ENCODE measurements around the gene SNX19. TPM values are rescaled to one million over a fixed set of nuclear protein-coding genes. Genes with fewer than 3 reads are reported as not detected.

SNX19 gene
- polyA plus RNA-seq, 1 of the 3 experiments (the other 2 are of a cell fraction): 16.6 TPM

GRCh38 chr11:130940706-130941105 is 24.4 kb upstream of the SNX19 start (continued):
- TF ChIP-seq PBX3 (IDR thresholded peaks at IDR 0.05) (no peak), RAD21 (IDR thresholded peaks at IDR 0.05; ENCODE audit: low read length) (no peak), POLR2AphosphoS5 (IDR thresholded peaks at IDR 0.05; ENCODE audit: low read depth, low read length) (no peak), RCOR1 (IDR thresholded peaks at IDR 0.05; ENCODE audit: low read length) (no peak), MXI1 (IDR thresholded peaks at IDR 0.05; ENCODE audit: low read depth, low read length) (no peak)

- Histone ChIP-seq H3K4me2 (no peak overlapping the region), H3K9me2 (no peaks in the 10 kb centered on the region), H3K27ac (ENCODE audit: low read depth in 2 of 2, low read length in 1 of 2) (no peak overlapping the region), H3F3A (replicated peaks; ENCODE audit: insufficient read depth) (no peaks in the 10 kb centered on the region), H3K4me3 (ENCODE audit: low read depth in 2 of 2, low read length in 1 of 2) (no peak overlapping the region), H3K27me3 (ENCODE audit: insufficient read depth) (no peaks in the 10 kb centered on the region), H3K4me1 (ENCODE audit: control insufficient read depth in 1 of 2, insufficient read depth in 2 of 2, low read depth in 1 of 2, low read length in 1 of 2) (no peaks in the 10 kb centered on the region), H4K20me1 (ENCODE audit: insufficient read depth) (no peaks in the 10 kb centered on the region), H3K9me3 (no peaks in the 10 kb centered on the region), H3K79me2 (ENCODE audit: insufficient read depth) (no peaks in the 10 kb centered on the region), H2AFZ (ENCODE audit: low read depth) (no peak overlapping the region), H3K36me3 (replicated peaks in 1 of 2; ENCODE audit: control insufficient read depth in 1 of 2, insufficient read depth in 2 of 2, low read length in 1 of 2) (no peaks in the 10 kb centered on the region), H3K9ac (no peak overlapping the region)
- DNase-seq: no peak
- 42% methylated on average over 2 of the region's 2 CpGs for WGBS (ENCODE audit: low lambda C conversion rate)
- ChIA-PET CTCF (interaction anchor here (2.1 kb wide), 1 partner anchor 21 kb away, joined by 7 read pairs; the partner anchor contains the start of gene SNX19), POLR2A (no interaction called here)
- TF ChIP-seq YY1 (IDR thresholded peaks at IDR 0.05; ENCODE audit: low read depth) (no peak), MEF2A (IDR thresholded peaks at IDR 0.05; ENCODE audit: borderline replicate concordance, low read depth) (no peak)
Observed at GRCh38 chr11:130937051-130937450, 20.8 kb upstream of the SNX19 start.

GRCh38 chr11:130932086-130932712 is 15.9 kb upstream of the SNX19 start:
- Histone ChIP-seq H3K27me3 (ENCODE audit: insufficient read depth) (no peaks in the 10 kb centered on the region), H3K4me3 (ENCODE audit: low read depth in 2 of 2, low read length in 1 of 2) (no peak overlapping the region), H3K79me2 (ENCODE audit: insufficient read depth) (no peaks in the 10 kb centered on the region), H3K9ac (no peak overlapping the region), H3F3A (replicated peaks; ENCODE audit: insufficient read depth) (no peaks in the 10 kb centered on the region), H3K27ac (ENCODE audit: low read depth in 2 of 2, low read length in 1 of 2) (no peak overlapping the region), H3K9me2 (no peaks in the 10 kb centered on the region), H3K9me3 (no peaks in the 10 kb centered on the region), H3K4me2 (no peak overlapping the region), H3K36me3 (replicated peaks in 1 of 2; ENCODE audit: control insufficient read depth in 1 of 2, insufficient read depth in 2 of 2, low read length in 1 of 2) (no peaks in the 10 kb centered on the region), H2AFZ (ENCODE audit: low read depth) (no peak overlapping the region), H4K20me1 (ENCODE audit: insufficient read depth) (no peaks in the 10 kb centered on the region), H3K4me1 (ENCODE audit: control insufficient read depth in 1 of 2, insufficient read depth in 2 of 2, low read depth in 1 of 2, low read length in 1 of 2) (no peaks in the 10 kb centered on the region)
- WGBS (ENCODE audit: low lambda C conversion rate): 37% methylated on average over 4 of the region's 5 CpGs
- ChIA-PET CTCF (interaction anchor here (1.0 to 2.6 kb wide), 3 partner anchors 8 to 742 kb away, joined by 3 to 10 read pairs (median 6); partner anchors contain the start of gene SNX19), POLR2A (no interaction called here)
- DNase-seq: no peak
- TF ChIP-seq CTCF (IDR thresholded peaks at IDR 0.05) (no peak), EZH2phosphoT487 (IDR thresholded peaks at IDR 0.05; ENCODE audit: borderline replicate concordance, low read depth) (no peak), EP300 (IDR thresholded peaks at IDR 0.05; ENCODE audit: borderline replicate concordance in 1 of 2, low read depth in 1 of 2, low read length in 1 of 2) (no peak), JUND (IDR thresholded peaks at IDR 0.05) (no peak), SMC3 (IDR thresholded peaks at IDR 0.05; ENCODE audit: low read depth, low read length) (no peak), GABPA (IDR thresholded peaks at IDR 0.05; ENCODE audit: low read depth) (no peak), FOXJ3 (CRISPR knock-in tag; IDR thresholded peaks at IDR 0.05) (no peak), RXRA (IDR thresholded peaks at IDR 0.05; ENCODE audit: borderline replicate concordance, low read depth) (no peak), USF1 (IDR thresholded peaks at IDR 0.05; ENCODE audit: borderline replicate concordance, low read depth) (no peak), RFX5 (IDR thresholded peaks at IDR 0.05; ENCODE audit: low read length) (no peak), RAD21 (IDR thresholded peaks at IDR 0.05; ENCODE audit: low read length) (no peak), MXI1 (IDR thresholded peaks at IDR 0.05; ENCODE audit: low read depth, low read length) (no peak), POLR2AphosphoS5 (IDR thresholded peaks at IDR 0.05; ENCODE audit: low read depth, low read length) (no peak), IRF3 (IDR thresholded peaks at IDR 0.05; ENCODE audit: low read depth, low read length) (no peak), YY1 (IDR thresholded peaks at IDR 0.05; ENCODE audit: low read depth) (no peak), TAF1 (IDR thresholded peaks at IDR 0.05; ENCODE audit: borderline replicate concordance, low read depth, low read length) (no peak), MEF2A (IDR thresholded peaks at IDR 0.05; ENCODE audit: borderline replicate concordance, low read depth) (no peak), GATA2 (CRISPR knock-in tag; IDR thresholded peaks at IDR 0.05) (no peak)

Data from SK-N-SH (cell line).